Vagina (tissue), 2 donors: ENCODE measurements around the gene GNB1L.

Source experiments
- CTCF ChIP-seq, 3 experiments: fragments of 450-650 bp in 2 of 3; fragments of 200-600 bp in 1 of 3; sonication (generic) in 1 of 3; IDR thresholded peaks; one replicate each; pipeline ENCODE4 v1.5.1; 2017 to 2019; ENCODE audit warnings: antibody characterized with exemption in 3 of 3, mild to moderate bottlenecking in 2 of 3, moderate library complexity in 2 of 3
- POLR2A ChIP-seq, 2 donors: fragments of 450-650 bp; IDR thresholded peaks; one replicate each; pipeline ENCODE4 v1.6.1; 2017; ENCODE audit warnings: antibody characterized with exemption in 2 of 2, mild to moderate bottlenecking in 2 of 2, moderate library complexity in 2 of 2

GRCh38 chr22:19800306-19800705, 54.4 kb downstream of the GNB1L start:
- TF ChIP-seq CTCF (IDR thresholded peaks at IDR 0.05) (no peak), POLR2A (IDR thresholded peaks at IDR 0.05) (no peak)
